Stimulated activated CD8-positive, alpha-beta memory T cell treated with anti-CD3 and anti-CD28 coated beads, Interleukin-2, amount 100 ng/mL, for 48 hours (primary cell): ENCODE measurements around the gene RAP1B.

Experiments used
- DNase-seq, 2 donors: peaks; one replicate each; pipeline ENCODE4 v3.0.0-alpha.2; 2020; ENCODE audit warnings: low read depth in 2 of 2

RAP1B gene

GRCh38 chr12:68610370-68611093 lies at the start of gene RAP1B:
TSS of gene RAP1B (plus strand) at chr12:68610899. CDS start at chr12:68648725, 37,826 bp downstream.
- peak; percentile 81 for DNase-seq

- DNase-seq: no peak
Measured at GRCh38 chr12:68561830-68562229, 48.9 kb upstream of the RAP1B start.

- DNase-seq: no peak
Measured at GRCh38 chr12:68564166-68564565, 46.5 kb upstream of the RAP1B start.

GRCh38 chr12:68565391-68565903 lies 45.3 kb upstream of the RAP1B start:
- DNase-seq: no peak

- no peak for DNase-seq
Measured at GRCh38 chr12:68568922-68569569, 41.7 kb upstream of the RAP1B start.

- no peak for DNase-seq
Measured at GRCh38 chr12:68572661-68573060, 38.0 kb upstream of the RAP1B start.

GRCh38 chr12:68573406-68573805 lies 37.3 kb upstream of the RAP1B start:
- DNase-seq: no peak

- DNase-seq: no peak
Measured at GRCh38 chr12:68577949-68578348, 32.8 kb upstream of the RAP1B start.

GRCh38 chr12:68578765-68579164 lies 31.9 kb upstream of the RAP1B start:
- DNase-seq: no peak

GRCh38 chr12:68579254-68579653 lies 31.4 kb upstream of the RAP1B start:
- no peak for DNase-seq

GRCh38 chr12:68580911-68581310 lies 29.8 kb upstream of the RAP1B start:
- DNase-seq: no peak

- DNase-seq: no peak
Measured at GRCh38 chr12:68581926-68582325, 28.8 kb upstream of the RAP1B start.

GRCh38 chr12:68585966-68586365 lies 24.7 kb upstream of the RAP1B start:
- no peak for DNase-seq

- peak in 1 of 2 donors; percentile 14 for DNase-seq
Measured at GRCh38 chr12:68587448-68587873, 23.2 kb upstream of the RAP1B start.

GRCh38 chr12:68589194-68589593 lies 21.5 kb upstream of the RAP1B start:
- DNase-seq: no peak

- no peak for DNase-seq
Measured at GRCh38 chr12:68591734-68592418, 18.8 kb upstream of the RAP1B start.

- DNase-seq: no peak
Measured at GRCh38 chr12:68595241-68595640, 15.5 kb upstream of the RAP1B start.

- DNase-seq: no peak
Measured at GRCh38 chr12:68601767-68602166, 8.9 kb upstream of the RAP1B start.

GRCh38 chr12:68602720-68603119 lies 8.0 kb upstream of the RAP1B start:
- no peak for DNase-seq

- no peak for DNase-seq
Measured at GRCh38 chr12:68608191-68608590, 2.5 kb upstream of the RAP1B start.

- no peak for DNase-seq
Measured at GRCh38 chr12:68609998-68610369, 715 bp upstream of the RAP1B start.

GRCh38 chr12:68611094-68611805 lies 551 bp downstream of the RAP1B start:
- peak in 1 of 2 donors; percentile 30 for DNase-seq
